ENCODE data around the gene TRMU.

TRMU gene

DNA sequence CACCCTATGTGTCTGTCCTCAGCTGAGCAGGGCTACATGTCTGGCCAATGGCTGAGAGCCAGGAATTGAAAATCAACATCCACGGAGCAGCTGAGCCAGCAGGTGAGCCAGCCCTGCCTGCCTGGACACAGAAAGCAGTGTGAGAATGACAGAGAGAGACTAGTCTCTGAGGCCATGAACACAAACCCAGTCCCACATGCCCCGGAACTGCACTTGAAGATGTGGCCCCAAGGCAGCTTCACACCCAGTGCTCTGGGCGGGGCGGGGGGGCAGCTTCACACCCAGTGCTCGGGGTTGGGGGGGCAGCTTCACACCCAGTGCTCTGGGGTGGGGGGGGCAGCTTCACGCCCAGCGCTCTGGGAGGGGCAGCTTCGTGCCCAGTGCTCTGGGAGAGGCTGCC, 37.6 kb downstream of the TRMU start:
- DNase-seq = no peak

GRCh38 chr22:46373921-46374662, 38.6 kb downstream of the TRMU start:
- DNase-seq = no peak

GRCh38 chr22:46374663-46375474, 39.4 kb downstream of the TRMU start:
- no peak for DNase-seq

- no peak for DNase-seq
Observed at GRCh38 chr22:46376111-46376510, 40.6 kb downstream of the TRMU start.

- no peak for DNase-seq
Observed at GRCh38 chr22:46376908-46377524, 41.5 kb downstream of the TRMU start.

- DNase-seq = no peak
Observed at GRCh38 chr22:46377525-46378425, 42.3 kb downstream of the TRMU start.

DNA sequence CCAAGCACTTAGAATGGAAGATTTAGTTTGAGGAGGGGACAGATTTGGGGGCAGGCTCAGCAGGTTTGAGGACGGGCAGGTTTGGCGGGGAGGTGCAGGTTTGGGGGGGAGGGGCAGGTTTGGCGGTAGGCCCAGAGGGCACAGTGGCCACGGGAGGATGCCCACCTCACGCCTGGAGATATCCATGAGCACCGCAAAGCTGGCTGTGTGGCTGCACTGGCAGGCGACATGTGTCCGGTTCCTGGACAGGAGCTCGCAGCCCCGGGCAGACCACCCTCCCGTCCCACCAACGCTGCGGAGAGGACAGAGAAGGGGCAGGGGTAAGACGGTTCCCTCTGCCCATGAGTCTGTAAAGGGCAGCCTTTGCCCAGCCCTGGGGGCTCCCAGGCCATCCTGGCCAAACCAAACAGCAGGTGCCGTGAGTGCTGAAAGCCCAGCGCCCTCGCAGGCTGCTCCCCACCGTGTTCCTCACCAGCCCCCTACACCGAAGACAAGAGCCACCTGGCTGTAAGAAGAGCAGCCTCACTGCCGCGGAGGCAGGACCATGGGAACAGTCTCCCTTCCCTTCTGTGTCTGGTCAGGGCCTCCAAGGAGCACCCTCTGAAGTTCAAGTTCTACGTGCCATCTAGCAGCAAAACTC, 43.0 kb downstream of the TRMU start:
- DNase-seq = no peak

DNA sequence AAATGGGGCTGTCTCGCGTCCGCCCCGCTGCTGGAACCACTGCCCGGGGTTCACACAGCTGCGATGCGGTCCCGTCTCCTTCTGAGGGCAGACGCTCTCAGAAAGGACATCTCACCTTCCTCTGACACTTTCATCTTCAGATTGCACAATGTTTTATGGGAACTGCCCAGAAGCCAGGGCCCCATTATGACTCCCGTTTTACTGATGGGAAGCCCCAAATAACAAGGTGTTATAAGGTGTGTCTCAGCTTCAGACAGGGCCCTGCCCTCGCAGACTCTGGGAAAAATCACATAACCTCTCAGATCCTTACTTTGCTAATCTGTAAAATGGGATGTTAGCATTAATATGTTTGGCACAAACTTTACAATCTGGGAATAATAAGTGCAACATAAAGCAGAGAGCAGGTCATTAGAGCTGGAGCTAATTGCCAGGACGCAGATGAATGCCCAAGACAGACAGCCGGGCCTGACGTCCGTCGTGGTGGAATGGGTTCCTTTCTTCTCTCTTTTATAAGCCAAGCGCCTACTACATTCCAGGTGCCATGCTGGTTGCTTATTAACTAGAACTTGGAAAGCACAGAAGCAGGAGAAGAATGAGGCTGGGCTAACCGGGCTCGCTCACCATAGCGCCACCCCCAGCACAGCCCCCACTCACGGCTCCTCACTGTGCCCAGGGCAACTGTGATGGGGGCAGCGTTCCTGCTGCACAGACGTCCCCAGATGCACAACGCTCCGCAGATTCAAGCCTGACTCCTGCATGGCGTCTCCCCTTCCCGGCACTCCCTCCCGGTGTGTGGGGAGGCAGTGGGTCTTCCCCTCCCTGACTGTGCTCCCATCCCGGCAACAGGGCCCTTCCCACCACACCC, 43.8 kb downstream of the TRMU start:
- no peak for DNase-seq

- no peak for DNase-seq
Observed at GRCh38 chr22:46380069-46380468, 44.6 kb downstream of the TRMU start.

DNA sequence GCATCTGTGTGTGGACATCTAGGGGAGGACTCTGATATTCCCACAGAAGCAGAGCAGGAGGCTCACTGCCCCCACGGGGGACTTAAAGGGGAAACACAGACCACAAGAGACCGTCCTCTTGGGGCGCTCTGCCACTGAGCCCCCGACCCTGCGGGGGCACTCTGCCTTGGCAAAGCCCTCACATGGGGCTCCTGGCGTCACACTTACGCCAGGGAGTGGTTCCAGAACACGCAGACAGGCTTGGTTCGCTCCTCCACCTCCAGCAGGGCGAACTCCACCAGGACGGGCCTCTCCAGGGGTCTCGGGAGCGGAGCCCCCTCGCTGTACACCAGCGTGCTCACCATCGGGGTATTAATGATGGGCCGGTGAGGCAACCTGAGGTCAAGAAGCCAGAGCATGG, 45.1 kb downstream of the TRMU start:
- no peak for DNase-seq

DNA sequence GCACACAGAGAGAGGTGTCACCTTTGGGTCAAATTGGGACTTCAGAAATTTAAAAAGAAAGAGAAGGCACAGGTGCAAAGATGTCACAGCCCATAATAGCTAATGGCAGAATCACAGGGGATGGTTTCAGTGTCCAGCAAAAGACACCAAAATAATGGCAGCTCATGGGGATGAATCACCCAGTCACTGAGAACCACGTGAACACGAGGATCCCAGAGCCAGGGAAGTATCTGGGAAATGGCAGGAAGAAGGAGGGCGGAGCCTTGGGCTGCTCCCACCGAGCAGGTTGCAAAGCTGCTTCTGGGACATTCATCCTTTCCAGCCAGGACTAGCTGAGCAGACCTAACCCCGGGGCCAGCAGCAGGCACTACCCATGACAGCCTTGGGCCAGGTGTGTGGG, 45.6 kb downstream of the TRMU start:
- DNase-seq = no peak

DNA sequence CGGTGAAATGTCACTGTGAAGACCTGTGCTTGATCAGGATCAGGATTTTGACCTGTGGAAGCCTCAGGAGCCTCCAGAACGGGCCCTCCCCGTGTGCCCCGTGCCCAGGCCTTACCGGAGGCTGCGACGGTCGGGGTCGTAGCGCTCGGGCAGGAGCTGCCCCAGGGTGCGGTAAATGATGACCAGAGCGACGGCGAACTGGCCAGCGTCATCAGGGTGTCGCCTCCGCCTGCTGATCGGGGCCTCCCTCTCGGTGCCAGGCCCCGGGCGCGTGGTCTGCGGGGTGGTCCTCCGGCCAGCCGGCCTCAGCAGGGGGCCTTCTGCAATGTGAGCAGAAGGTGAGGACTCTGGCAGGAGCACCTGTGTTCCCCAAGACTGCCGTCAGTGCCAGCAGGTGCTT, 46.2 kb downstream of the TRMU start:
- no peak for DNase-seq

- no peak for DNase-seq
Observed at GRCh38 chr22:46382524-46382923, 47.0 kb downstream of the TRMU start.

DNA sequence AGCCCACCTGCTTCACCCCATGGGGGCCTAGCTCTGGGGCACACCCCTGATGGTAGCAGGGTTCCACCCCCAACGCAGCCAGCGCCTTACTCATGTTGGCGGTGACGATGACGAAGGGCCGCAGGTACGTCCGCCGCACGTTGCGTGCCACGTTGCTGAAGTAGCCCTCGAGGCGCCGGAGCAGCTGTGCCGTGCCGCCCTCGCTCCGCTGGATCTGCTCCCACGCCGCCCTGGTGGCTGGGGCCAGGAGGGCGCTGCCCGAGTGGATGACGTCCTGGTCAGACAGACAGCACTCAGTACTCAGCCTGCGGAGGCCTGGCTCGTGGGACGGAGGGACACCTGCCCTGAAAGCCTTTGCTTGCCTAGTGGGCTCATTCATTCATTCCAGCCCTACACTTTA, 50.8 kb downstream of the TRMU start:
- no peak for DNase-seq

DNA sequence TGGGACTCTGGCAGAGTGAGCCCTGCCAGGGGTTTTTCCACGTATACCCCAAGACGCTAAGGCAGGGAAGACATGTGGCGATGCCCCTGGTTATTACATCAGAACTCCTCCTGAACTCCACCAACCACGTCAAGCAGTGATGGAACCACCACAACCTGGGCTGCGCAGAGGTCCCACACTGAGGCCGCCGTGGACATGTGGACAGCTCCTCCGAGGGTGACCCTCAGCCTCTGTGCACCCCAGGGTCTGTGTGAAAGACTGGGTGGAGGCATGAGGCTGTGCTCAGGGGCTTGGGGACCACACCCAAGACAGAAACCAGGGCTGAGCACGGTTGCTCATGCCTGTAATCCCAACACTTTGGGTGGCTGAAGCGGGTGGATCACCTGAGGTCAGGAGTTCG, 52.2 kb downstream of the TRMU start:
- no peak for DNase-seq

DNA sequence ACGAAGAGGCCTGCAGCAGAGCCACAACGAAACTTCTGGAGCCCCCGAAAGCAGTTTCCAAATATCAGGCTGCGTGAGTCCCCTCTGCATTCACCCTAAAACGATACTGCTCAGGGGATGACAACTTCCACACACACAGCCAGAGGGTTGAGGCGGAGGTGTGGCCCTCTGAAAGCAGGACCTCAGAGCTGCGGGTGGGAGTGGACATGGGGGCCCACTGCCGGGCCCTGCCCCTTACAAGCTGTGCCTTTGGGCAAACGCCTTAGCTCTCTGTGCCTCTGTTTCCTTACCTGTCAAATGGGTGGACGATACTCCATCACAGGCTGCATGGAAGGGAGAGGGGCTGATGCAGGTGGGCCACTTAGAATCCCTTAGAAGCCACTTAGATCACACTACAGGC, 53.1 kb downstream of the TRMU start:
- no peak for DNase-seq

DNA sequence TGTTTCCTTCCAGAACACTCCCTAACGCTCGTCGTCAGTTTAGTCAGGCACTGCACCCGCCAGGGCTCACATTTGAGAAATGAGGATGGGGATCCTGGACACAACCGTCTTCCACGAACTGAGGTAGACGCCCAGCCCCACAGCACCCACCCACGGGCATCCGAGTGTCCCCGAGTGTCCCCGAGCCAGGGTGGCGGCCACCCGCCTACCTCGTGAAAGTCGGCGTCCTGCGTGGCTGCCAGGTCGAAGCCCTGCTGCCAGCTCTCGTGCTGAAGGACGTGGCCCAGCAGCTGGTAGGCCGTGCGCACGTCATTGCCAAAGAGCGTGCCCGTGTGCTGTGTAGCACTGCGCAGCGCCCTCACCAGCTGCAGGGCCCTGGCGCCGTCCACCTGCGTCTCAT, 53.6 kb downstream of the TRMU start:
- DNase-seq = no peak

- no peak for DNase-seq
Observed at GRCh38 chr22:46390105-46390651, 54.7 kb downstream of the TRMU start.

DNA sequence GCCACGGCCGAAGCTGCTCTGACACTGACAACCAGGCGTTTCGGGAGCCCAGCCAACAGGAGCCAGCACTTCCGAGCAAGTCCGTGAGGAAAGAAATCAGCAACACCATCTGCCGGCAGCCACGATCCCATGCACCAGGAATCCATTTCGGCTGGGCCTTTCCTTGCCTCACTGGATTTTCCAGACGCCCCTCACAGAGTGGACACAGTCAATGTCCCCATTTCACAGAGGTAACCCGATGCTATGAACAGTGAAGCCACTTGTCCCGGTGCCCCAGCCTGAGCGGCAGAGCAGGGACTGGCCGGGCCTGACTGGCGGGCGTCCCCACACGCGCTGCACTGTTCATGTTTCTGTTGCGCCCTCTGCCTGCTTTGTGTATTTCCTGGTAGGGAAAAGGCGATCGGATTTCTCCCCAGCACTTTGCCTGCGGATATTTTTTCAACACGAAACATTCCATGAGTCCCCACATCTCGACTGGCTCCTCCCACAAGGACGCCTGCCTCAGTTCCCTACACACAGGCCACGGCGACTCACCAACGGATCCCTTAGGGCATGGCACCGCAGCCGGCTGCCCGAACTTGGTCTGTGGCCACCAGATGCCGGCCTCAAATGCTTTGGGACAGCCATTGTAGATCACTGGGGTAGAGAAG, 55.3 kb downstream of the TRMU start:
- no peak for DNase-seq

GRCh38 chr22:46391486-46392136, 56.1 kb downstream of the TRMU start:
- DNase-seq = no peak

Measured in stimulated activated CD4-positive, alpha-beta T cell treated with anti-CD3 and anti-CD28 coated beads, Interleukin-2, amount 100 ng/mL, for 48 hours (primary cell).